ENCODE data around the gene NFATC1.

Gene NFATC1

DNA sequence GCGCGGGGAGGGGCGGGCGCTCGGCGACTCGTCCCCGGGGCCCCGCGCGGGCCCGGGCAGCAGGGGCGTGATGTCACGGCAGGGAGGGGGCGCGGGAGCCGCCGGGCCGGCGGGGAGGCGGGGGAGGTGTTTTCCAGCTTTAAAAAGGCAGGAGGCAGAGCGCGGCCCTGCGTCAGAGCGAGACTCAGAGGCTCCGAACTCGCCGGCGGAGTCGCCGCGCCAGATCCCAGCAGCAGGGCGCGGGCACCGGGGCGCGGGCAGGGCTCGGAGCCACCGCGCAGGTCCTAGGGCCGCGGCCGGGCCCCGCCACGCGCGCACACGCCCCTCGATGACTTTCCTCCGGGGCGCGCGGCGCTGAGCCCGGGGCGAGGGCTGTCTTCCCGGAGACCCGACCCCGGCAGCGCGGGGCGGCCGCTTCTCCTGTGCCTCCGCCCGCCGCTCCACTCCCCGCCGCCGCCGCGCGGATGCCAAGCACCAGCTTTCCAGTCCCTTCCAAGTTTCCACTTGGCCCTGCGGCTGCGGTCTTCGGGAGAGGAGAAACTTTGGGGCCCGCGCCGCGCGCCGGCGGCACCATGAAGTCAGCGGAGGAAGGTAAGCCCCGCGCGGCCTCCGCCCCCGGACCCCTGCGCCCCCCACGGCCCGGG is at the start of gene NFATC1:
NFATC1 (plus strand) TSS at position 170 of the 644 bp plus-strand sequence; CDS start at position 465, 295 bp downstream.
- no peak for DNase-seq (ENCODE audit: low read depth)

DNA sequence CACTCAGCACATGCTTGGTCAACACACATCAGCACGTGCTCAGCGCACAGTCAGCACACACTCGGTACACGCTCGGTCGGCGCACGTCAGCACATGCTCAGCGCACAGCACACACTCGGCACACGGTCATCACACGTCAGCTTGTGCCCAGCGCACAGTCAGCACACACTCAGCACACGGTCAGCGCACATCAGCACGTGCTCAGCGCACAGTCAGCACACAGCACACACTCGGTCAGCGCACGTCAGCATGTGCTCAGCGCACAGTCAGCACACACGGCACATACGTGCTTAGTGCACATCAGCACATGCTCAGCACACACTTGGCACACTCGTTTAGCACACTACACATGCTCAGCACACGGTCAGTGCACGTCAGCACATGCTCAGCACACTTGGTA is 49.7 kb upstream of the NFATC1 start:
- DNase-seq (ENCODE audit: low read depth) = no peak

DNA sequence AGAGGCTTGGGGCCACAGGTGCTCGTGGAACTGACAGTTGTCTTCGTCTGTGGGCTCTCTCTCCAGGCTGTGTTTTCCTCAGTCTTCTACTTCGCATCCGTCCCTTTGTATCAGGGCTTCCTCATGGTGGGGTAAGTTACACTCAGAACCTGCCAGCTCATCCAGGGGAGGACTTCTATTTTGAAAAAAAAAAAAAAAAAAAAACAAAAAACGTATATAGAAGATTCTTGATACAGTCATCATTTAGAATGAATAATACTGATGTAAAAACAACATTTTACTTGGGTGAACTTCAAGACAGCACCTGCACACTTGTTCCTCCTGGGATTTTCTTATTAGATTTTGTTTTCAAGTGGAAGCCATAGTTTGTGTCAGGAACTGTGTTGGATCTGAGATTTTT is 47.7 kb upstream of the NFATC1 start:
- no peak for DNase-seq (ENCODE audit: low read depth)

DNA sequence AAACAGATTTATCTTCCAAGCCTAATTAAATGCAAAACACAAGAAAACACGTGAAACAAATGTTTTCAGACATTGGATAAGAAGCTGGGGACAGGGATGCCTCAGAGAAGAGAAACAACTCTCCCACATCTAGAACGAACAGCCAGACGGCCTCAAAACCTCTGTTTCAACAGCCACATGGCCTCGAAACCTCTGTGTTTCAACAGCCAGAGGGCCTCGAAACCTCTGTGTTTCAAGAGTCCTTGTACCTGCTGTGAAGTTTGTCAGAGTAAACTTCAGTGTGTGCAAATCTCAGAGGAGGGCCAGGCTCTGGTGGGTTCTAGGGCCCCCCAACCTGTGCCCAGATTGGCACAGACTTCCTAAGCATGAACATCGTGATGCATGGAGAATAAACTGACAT is 43.3 kb upstream of the NFATC1 start:
- no peak for DNase-seq (ENCODE audit: low read depth)

DNA sequence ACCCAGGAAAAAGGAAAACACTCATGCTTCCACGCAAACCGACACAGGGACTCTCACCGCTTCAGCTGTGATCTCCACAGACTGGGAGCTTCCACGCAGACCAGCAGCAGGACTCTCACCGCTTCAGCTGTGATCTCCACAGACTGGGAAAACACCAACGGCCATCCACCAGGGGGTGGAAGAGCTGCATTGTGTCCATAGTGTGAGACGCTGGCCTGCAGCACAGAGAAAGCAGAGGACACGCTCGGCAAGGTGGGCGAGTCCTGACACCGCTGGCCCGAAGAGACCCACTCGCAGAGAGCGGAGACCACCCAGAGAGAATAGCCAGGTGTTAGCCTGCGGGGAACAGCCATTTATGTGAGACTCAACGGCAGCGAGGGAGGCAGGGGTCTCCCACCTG is 42.5 kb upstream of the NFATC1 start:
- no peak for DNase-seq (ENCODE audit: low read depth)

DNA sequence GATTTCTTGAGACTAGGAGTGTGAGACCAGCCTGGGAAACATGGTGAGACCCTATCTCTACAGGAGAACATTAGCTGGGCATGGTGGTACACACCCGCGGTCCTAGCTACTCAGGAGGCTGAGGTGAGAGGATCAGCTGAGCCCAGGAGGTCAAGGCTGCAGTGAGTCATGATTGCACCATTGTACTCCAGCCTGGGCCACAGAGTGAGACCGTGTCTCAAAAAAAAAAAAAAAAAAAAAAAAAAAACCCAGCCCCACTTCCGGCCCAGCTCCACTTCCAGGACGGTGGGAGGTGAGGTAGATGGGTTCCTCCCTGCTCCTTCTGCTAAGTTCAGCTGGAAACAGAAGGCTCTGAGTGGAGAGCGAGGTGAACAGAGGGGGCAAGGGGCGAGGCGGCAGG is 41.4 kb upstream of the NFATC1 start:
- DNase-seq (ENCODE audit: low read depth) = no peak

DNA sequence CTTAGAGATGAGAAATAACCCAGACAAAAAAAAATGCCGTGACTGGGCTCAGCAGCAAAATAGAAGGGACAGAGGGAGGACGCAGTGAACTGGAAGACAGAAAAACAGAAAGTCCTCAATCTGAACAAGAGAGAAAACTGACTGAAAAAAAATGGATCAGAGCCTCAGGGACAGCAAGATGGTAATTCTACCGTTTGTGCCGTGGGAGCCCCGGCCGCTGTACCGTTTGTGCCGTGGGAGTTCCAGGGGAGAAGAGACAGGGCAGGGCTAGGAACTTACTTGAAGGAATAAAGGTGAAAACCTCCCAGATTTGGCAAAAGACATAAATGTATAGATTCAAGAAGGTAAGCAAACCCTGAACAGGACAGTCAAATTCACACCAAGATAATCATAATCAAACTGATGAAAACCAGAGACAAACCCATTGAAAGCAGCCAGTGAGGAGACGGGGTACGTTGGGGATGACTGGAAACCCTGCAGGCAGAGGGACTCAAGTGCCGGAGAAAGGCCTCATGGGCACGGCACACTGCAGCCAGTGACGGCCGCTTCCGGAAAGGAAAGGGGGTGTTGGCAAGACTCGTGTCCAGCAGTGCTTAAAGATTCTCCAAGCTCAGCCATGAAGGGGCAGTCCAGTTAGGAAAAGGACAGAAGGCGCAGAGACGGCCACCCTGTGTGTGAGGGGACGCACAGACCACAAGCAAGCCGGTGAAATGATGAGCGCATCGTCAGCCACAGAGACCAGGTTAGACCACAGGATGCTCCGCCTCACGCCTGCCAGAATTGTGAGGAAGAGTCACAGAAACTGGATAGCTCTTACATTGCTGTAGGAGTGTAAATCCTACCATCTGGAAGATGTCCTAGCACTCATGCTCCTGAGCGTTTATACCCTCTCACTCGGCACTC is 40.0 kb upstream of the NFATC1 start:
- DNase-seq (ENCODE audit: low read depth) = no peak

DNA sequence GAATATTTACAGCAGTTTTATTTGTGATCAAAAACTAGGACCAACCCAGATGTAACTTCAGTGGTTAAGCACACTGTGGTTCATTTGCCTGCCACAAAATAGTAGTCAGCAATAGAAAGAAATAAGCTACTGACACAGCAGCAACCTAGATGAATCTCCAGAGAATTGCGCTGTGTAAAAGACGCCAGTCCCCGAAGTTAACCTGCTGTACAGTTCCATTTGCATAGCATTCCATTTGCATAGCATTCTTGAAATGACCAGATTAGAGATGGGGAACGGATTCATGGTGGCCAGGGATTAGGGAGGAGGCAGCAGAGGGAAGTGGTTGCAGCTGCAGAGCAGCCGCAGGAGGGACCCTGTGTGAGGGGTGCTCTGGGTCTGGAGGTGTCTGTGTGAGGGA is 39.3 kb upstream of the NFATC1 start:
- no peak for DNase-seq (ENCODE audit: low read depth)

DNA sequence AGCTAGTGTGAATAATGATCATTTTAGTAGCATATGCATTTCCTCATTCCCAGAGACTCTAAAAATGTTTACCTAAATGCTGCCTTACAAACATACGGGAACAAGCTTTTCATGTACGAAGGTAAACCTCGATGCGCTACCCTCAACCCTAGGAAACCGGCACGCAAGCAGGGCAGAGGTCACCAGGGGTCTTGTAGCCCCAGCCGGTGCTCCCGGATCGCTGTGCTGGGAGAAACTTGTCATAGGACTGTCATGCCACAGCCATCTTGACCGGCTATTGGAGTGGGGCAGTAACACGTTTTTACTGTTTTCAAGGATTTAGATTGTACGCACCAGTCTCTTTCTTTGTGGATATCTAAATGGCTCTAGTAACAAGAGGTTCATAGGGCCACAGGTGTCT is 34.8 kb upstream of the NFATC1 start:
- no peak for DNase-seq (ENCODE audit: low read depth)

DNA sequence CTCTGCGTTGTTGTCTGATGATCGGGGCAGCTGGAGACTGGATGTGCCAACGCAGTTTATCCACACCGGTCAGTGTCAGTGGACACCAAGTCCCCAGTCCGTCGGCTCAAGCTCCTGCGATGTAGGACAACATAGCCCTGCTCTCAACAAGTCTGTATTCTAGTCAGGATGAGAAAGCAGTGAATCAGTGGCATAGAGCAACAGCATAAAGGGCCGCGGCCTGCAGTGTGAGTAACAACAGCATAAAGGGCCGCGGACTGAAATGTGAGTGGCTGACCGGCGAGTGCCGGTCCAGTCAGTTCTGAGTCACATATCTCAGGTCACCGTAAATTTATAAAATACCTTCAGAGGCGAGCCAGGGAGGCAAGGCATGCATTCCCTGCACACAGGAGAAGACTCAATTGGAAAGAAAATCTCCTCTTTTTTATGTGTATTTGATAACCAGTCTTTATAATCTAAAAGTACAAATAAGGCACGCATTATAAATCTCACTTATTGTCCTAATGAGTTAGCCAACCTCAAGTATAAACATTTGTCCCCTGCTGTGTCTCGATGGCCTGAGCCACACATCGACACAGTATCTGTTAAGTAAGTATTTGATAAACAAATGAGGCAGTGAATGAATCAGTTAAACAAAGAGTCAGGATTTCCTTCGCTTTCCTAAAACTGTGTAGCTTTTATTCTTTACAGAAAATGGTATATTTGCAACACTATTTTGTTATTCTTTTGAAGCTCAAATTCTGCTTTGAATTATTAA is 33.8 kb upstream of the NFATC1 start:
- no peak for DNase-seq (ENCODE audit: low read depth)

DNA sequence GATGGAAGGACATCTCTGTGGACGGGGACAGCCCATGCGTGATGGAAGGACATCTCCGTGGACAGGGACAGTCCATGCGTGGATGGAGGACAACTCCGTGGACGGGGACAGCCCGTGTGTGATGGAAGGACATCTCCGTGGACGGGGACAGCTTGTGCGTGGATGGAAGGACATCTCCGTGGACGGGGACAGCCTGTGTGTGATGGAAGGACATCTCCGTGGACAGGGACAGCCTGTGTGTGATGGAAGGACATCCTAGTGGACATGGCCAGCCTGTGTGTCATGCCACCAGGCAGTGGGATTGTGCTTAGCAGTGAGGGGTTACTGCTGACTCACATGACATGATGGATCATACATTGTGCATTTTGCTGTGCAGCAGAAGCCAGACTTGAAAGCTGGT is 30.0 kb upstream of the NFATC1 start:
- no peak for DNase-seq (ENCODE audit: low read depth)

DNA sequence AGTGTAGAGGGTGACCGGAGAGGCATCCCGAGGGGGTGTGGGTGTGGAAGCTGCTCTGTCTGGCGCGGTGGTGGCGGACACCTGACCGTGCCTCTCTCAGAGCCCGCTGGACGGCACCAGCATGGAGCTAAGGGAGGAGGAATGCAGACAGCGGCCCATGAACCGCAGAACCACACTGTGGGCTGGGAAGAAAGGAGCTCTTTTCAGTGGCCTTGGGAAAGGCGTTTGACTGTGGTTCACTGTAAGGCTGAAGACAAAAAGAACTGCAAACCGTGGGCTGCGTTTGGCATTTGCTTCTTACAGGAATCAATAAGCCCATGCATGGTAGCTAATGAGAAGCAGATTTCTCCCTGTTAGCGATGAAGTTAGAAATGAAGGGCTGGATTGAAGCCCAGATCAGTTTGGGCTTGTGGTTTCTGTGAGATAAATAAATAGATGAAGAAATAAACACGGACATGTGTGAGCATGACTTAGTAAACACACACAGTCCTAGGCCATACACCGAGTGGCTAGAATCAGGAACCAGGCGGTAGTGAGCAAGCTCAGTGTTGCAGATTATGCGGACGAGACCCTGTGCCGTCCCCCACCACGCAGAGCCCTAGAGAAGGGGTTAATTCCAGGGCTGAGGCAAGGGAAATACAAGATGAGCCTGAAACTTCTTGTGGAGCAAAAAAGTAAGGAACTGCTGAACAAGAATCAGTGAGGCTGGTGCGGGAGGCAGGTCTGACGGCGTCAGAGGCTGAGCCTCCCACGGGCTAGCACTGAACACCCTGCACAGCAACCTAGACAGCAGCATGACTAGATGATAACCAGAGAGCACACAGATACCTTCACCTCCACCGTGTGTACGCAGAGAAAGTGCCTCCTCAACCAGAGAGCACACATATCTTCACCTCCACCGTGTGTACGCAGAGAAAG is 29.3 kb upstream of the NFATC1 start:
- DNase-seq (ENCODE audit: low read depth) = no peak

DNA sequence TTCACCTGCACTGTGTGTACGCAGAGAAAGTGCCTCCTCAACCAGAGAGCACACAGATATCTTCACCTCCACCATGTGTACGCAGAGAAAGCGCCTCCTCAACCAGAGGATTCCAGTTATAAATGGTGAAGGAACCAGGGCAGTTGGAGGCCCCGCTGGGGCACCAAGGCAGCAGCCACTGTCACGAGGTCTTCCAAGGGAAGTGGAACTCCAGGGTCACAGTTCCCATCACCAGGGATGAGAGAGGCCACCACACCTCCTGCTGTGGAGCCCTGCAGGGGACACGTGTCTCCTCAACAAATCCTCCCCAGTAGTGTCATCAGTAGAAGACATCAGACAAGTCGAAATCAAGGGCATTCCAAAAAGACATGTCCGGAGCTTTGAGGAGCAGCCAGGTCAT is 28.2 kb upstream of the NFATC1 start:
- no peak for DNase-seq (ENCODE audit: low read depth)

DNA sequence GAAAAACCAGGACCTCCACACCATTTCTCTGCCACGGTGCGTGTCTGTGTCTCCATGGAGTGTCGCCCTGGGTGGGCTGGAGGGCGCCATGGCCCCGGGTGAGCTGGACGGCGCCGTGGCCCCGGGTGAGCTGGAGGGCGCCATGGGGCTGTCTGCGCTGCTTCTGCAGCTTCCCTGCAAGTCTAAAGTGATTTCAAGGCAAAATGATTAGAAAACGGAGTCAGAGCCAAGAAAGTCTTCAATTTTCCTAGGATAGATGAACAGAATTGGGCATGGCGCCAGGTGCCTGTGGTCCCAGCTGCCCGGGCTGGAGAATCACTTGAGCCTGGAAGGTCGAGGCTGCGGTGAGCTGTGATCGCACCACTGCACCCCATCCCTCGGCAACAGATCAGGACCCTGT is 27.7 kb upstream of the NFATC1 start:
- no peak for DNase-seq (ENCODE audit: low read depth)

DNA sequence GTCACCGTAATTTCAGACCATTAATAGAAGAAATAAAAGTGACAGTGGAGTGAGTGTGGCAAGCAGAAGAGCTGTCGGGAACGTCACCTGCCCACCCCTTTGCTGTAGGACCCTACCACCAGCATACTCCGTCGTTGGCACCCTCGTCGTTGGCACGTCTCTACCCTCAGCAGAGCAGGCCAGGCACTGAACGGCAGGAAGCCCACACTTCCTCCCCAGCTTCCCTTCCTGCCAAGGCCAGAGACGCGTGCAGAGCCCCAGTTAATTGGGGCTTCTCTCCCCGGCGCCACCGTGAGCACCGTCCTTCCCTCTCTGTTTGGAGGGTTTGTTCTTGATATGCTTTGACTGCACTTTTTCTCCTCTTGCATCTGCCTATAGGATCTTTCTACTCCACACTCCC is 27.0 kb upstream of the NFATC1 start:
- no peak for DNase-seq (ENCODE audit: low read depth)

DNA sequence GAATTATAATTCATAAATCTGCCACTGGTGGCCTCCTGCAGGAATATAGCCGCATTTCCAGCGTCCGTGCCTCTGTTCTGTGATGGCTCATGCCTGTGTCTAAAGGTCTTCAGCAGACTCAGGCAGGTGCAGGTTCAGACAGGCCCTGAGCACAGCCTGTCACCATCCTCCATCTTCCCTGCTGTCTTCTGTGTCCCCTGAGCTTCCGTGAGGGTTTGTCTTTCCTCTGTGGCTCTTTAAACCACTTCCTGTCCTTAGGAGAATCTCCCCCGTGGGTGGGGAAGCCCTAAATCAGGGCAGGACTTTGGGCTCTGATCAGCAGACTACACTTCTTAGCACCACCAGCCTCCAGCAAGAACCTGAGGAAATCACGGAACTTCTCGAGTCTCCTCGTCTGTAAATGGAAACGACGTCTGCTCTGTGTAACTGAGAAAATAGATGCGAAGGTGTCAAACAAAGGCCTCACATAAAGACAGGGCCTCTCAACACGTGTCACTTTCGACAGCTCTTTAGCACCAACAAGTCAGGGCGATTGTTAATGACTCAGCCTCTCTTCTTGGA is 24.1 kb upstream of the NFATC1 start:
- no peak for DNase-seq (ENCODE audit: low read depth)

DNA sequence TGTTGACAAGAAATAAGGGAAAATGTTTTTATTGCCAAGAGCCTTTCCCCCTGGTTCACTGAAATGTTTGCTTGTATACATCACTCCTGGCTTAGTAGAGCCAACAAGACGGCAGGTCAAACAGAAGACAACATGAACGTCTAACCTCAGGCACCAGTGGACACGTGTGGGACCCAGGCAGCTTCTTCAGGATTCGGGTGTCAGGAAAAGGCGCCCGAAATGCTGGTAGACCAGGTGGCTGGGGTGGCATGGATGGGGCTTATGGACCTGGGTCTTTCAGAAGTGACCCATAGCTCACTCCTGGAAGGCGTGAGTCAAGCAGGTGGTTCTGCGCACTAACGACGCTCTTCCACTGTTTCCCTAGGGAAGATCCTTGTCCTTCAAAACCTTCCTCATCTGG is 23.3 kb upstream of the NFATC1 start:
- no peak for DNase-seq (ENCODE audit: low read depth)

DNA sequence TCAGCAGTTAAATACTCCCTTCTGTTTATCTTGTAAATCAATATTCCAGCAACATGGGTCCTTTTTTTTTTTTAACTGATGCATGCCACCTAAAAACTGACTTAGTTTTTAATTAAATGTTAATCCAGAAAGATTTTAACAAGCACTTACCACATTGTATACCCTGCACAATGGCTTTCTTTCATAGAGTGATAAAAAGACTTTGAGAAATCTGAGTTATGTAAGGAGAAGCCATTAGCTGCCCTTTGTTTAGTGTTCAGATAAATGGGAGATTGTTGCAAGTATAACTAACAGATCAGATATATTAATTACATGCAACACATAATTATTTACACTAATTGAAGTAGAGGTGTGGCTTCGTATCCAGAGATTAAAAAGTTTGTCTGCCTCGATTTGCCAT is 22.7 kb upstream of the NFATC1 start:
- no peak for DNase-seq (ENCODE audit: low read depth)

DNA sequence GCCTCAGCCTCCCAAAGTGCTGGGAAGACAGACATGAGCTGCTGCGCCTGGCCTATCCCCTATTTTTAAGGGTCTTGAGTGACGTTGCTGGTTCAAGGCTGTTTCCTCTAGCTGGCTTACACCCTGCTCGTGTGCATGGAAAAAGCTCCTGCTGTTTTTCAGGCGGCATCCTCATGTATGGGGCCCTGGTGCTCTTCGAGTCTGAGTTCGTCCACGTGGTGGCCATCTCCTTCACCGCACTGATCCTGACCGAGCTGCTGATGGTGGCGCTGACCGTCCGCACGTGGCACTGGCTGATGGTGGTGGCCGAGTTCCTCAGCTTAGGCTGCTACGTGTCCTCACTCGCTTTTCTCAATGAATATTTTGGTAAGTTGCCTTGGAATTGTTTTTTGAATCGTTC is 22.0 kb upstream of the NFATC1 start:
- DNase-seq (ENCODE audit: low read depth) = no peak

DNA sequence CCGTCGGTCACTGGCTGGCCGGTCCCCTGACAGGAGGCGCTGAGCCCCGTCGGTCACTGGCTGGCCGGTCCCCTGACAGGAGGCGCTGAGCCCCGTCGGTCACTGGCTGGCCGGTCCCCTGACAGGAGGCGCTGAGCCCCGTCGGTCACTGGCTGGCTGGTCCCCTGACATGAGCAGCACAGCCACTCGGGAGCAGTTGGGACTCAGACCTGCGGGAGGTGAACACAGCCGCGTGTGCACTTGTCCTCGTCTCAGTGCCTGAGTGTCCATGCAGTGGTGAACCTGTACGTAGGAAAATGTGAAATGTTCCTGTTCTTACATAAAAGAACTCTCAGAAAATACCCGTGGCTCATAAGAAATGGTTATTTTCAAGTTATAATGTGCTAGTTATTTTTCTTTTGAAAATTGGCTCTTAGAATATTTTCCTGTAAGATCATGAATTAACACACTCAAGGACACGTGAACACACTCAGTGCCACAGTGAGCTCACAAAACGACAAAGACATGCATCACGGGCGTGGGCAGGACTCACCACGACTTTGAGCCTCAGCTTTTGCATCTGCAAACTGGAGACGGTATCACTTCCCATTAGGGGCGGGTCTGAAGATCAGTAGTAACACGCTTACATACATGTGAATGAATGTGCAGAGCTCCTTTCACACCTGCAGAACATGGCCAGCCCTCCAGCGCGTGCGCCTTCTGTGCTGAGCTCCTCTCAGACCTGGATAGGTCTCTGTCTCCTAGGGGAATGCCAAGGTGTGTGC is 21.1 kb upstream of the NFATC1 start:
- DNase-seq (ENCODE audit: low read depth) = no peak
